Adrenal gland (tissue), 12 donors: ENCODE results near the gene ABT1. TPM values are rescaled to one million over a fixed set of nuclear protein-coding genes. Genes with fewer than 3 reads are reported as not detected.
A peak's percentile ranks its signal among the peaks of the same experiment; 100 is the strongest.

Source experiments
- DNase-seq, 7 donors: peaks; one replicate each; pipeline ENCODE4 v3.0.0-alpha.2; 2019 to 2020
- H3K27ac ChIP-seq, 5 donors: fragments of 200-600 bp; sonication (generic) in 4 of 5; 1 replicate in 3 of 5; 2 replicates in 2 of 5; pipeline versions ENCODE4 v1.5.1 to v1.8.0; 2016 to 2020; ENCODE audit warnings: mild to moderate bottlenecking in 1 of 5
- H3K27me3 ChIP-seq: fragments of 200-600 bp; 2 replicates; pipeline ENCODE4 v1.8.0; 2021
- H3K36me3 ChIP-seq, 2 donors: fragments of 200-600 bp; replicated peaks in 1 of 2; 1 replicate in 1 of 2; 2 replicates in 1 of 2; pipeline versions ENCODE4 v1.5.1 to v1.8.0; 2018 to 2022
- H3K4me1 ChIP-seq, 2 donors: fragments of 200-600 bp; replicated peaks in 1 of 2; 1 replicate in 1 of 2; 2 replicates in 1 of 2; pipeline versions ENCODE4 v1.5.1 to v1.8.0; 2018 to 2021
- H3K4me3 ChIP-seq, 4 donors: fragments of 200-600 bp; sonication (generic) in 3 of 4; one replicate each; pipeline ENCODE4 v1.5.1; 2016 to 2018
- H3K9me3 ChIP-seq, 3 donors: fragments of 200-600 bp; sonication (generic) in 1 of 3; replicated peaks in 1 of 3; 1 replicate in 2 of 3; 2 replicates in 1 of 3; pipeline versions ENCODE4 v1.5.1 to v1.8.0; 2016 to 2021
- CTCF ChIP-seq, 6 experiments: fragments of 450-650 bp in 4 of 6; fragments of 200-600 bp in 2 of 6; sonication (generic) in 1 of 6; IDR thresholded peaks; 1 replicate in 5 of 6; 2 replicates in 1 of 6; pipeline versions ENCODE4 v1.5.1 to v1.8.0; 2016 to 2021; ENCODE audit warnings: antibody characterized with exemption in 6 of 6, mild to moderate bottlenecking in 2 of 6, moderate library complexity in 1 of 6
- POLR2A ChIP-seq, 2 donors: fragments of 450-650 bp; IDR thresholded peaks; one replicate each; pipeline ENCODE4 v1.6.1; 2017; ENCODE audit warnings: antibody characterized with exemption in 2 of 2, mild to moderate bottlenecking in 2 of 2, moderate library complexity in 1 of 2
- WGBS, 4 donors: extraction: QIAGEN DNeasy Blood & Tissue Kit in 2 of 4; methylation state at CpG; one replicate each; pipeline versions ENCODE4 v1.1.5 to v1.1.7; 2013 to 2017; 5-methylcytosine and 5-hydroxymethylcytosine counted together
- intact Hi-C, 2 donors: fragments of 100-400 bp; cut with DNase I; formaldehyde crosslinking; loops; one replicate each; pipeline versions ENCODE4 v1.14.1 to v1.15.0; 2022 to 2023
- polyA plus RNA-seq, 3 donors: library from polyadenylated mRNA; stranded (reverse); fragments of 200-250 nt in 2 of 3; fragments of 350-450 nt in 1 of 3; fragmentation: Illumina TruSeq in 1 of 3; extraction: RNeasy Lipid Tissue Mini Kit (QIAGEN cat#74804) in 1 of 3; gene quantifications; one replicate each; pipeline ENCODE4 v1.2.3, GENCODE V29; 2013 to 2014
- total RNA-seq, 9 donors: library from RNA; depleted of rRNA in 4 of 9; stranded (reverse); fragments of >200 nt in 4 of 9; fragments of 120-200 nt in 1 of 9; fragmentation: NEBNext Ultra II Directional in 1 of 9; extraction: Animal tissue kit (Norgen Biotek cat#: 25700) in 1 of 9; gene quantifications; one replicate each; pipeline versions ENCODE4 v1.1.0 to v1.2.4, GENCODE V29; 2013 to 2023
- donor health status: healthy with polysubstance abuse.
- donor health status: Bipolar disorder and iron deficiency.
- donor health status: DM: yes; HTN: yes; CAD: no.
- donor health status: DM: no; HTN: no; CAD: no.
- donor health status: DM: no; HTN: no; CAD: no.
- donor health status: DM: yes; HTN: yes; CAD: no.

The ABT1 gene
- total and polyA plus RNA-seq, 12 donors: 7.3 to 21.6 (median 12.1) TPM

- Histone ChIP-seq H3K36me3 (no peaks in the 10 kb centered on the region), H3K4me3 (peak overlapping the region in 2 of 4 donors; percentile 10 to 54), H3K27ac (peak overlapping the region in 2 of 5 donors; percentile 64 to 66), H3K27me3 (no peaks in the 10 kb centered on the region), H3K9me3 (no peaks in the 10 kb centered on the region), H3K4me1 (no peaks in the 10 kb centered on the region)
- 3 to 7% (median 4%) methylated on average over 34 of the region's 34 CpGs for WGBS, 4 donors
- TF ChIP-seq CTCF (IDR thresholded peaks at IDR 0.05): peak in 1 of 6 experiments; percentile 6
- TF ChIP-seq POLR2A (IDR thresholded peaks at IDR 0.05): no peak
- intact Hi-C loops: no loop called here
- peak; percentile 84 to 99 (median 91) for DNase-seq
Measured at GRCh38 chr6:26568601-26569432, 27.9 kb upstream of the ABT1 start.

GRCh38 chr6:26569433-26569764, 27.4 kb upstream of the ABT1 start:
- no peaks in the 10 kb centered on the region for H3K9me3 ChIP-seq
- no peaks in the 10 kb centered on the region for H3K36me3 ChIP-seq
- no peak overlapping the region for H3K27ac ChIP-seq
- no peaks in the 10 kb centered on the region for H3K27me3 ChIP-seq
- no peak overlapping the region for H3K4me3 ChIP-seq
- intact Hi-C loops: no loop called here
- no peak for TF ChIP-seq CTCF (IDR thresholded peaks at IDR 0.05)
- TF ChIP-seq POLR2A (IDR thresholded peaks at IDR 0.05): no peak
- H3K4me1 ChIP-seq: no peaks in the 10 kb centered on the region
- no peak for DNase-seq
- WGBS, 4 donors: 13 to 20% (median 15%) methylated on average over 2 of the region's 2 CpGs

GRCh38 chr6:26570027-26570809, 26.5 kb upstream of the ABT1 start:
- no peak overlapping the region for H3K27ac ChIP-seq
- H3K4me3 ChIP-seq: no peak overlapping the region
- no peaks in the 10 kb centered on the region for H3K27me3 ChIP-seq
- intact Hi-C loops: loop anchor here in 1 of 2 donors (10.0 kb wide), 1 partner anchor 225 kb away; no protein-coding TSS in a partner anchor
- TF ChIP-seq POLR2A (IDR thresholded peaks at IDR 0.05) (no peak), CTCF (IDR thresholded peaks at IDR 0.05) (no peak)
- 81 to 87% (median 84%) methylated on average over 20 to 21 of the region's 21 CpGs for WGBS, 4 donors
- H3K9me3 ChIP-seq: no peaks in the 10 kb centered on the region
- no peak for DNase-seq
- H3K36me3 ChIP-seq: no peaks in the 10 kb centered on the region
- no peaks in the 10 kb centered on the region for H3K4me1 ChIP-seq

- DNase-seq: peak; percentile 57 to 85 (median 72)
- TF ChIP-seq CTCF (IDR thresholded peaks at IDR 0.05): no peak
- TF ChIP-seq POLR2A (IDR thresholded peaks at IDR 0.05): peak in 1 of 2 donors; percentile 16
- H3K4me3 ChIP-seq: peak overlapping the region in 3 of 4 donors; percentile 18 to 55 (median 23)
- no peaks in the 10 kb centered on the region for H3K4me1 ChIP-seq
- intact Hi-C loops: loop anchor here in 1 of 2 donors (10.0 kb wide), 1 partner anchor 227 kb away; no protein-coding TSS in a partner anchor
- H3K27me3 ChIP-seq: peaks cover 3% of the 10 kb centered on the region
- no peaks in the 10 kb centered on the region for H3K36me3 ChIP-seq
- H3K9me3 ChIP-seq: no peaks in the 10 kb centered on the region
- WGBS, 4 donors: 2 to 5% (median 4%) methylated on average over 24 of the region's 24 CpGs
- peak overlapping the region; percentile 44 to 86 (median 72) for H3K27ac ChIP-seq
Measured at GRCh38 chr6:26571592-26572296, 25.0 kb upstream of the ABT1 start.
